HepG2 (cell line): ENCODE results near the gene GZF1. TPM values are rescaled to one million over a fixed set of nuclear protein-coding genes. Genes with fewer than 3 reads are reported as not detected.
A peak's percentile ranks its signal among the peaks of the same experiment; 100 is the strongest.

Experiments used
- CREB1 ChIP-seq, 2 experiments: fragments of 450-650 bp in 1 of 2; IDR thresholded peaks; 2 replicates each; pipeline ENCODE4 v1.6.1; 2016 to 2017; ENCODE audit warnings: control low read depth in 1 of 2, mild to moderate bottlenecking in 1 of 2, missing compliant biosample characterization in 1 of 2, missing genetic modification characterization in 1 of 2
- CREB3 ChIP-seq: sonication (generic); formaldehyde crosslinking; IDR thresholded peaks from 2 replicates; pipeline ENCODE4 v1.5.0; 2020; ENCODE audit warnings: missing genetic modification reagents
- ELF3 ChIP-seq: IDR thresholded peaks from 2 replicates; pipeline ENCODE4 v1.6.1; 2016; ENCODE audit warnings: missing genetic modification reagents, missing compliant biosample characterization
- ESRRA ChIP-seq: sonication (generic); formaldehyde crosslinking; IDR thresholded peaks from 2 replicates; pipeline ENCODE4 v1.5.1; 2020; ENCODE audit warnings: mild to moderate bottlenecking, low read depth, missing genetic modification reagents
- FOSL1 ChIP-seq: sonication (generic); formaldehyde crosslinking; IDR thresholded peaks from 2 replicates; pipeline ENCODE4 v1.9.0; 2021; ENCODE audit warnings: missing genetic modification reagents, borderline replicate concordance
- HNRNPLL ChIP-seq: fragments of 200-400 bp; formaldehyde crosslinking; IDR thresholded peaks from 2 replicates; pipeline ENCODE4 v1.6.1; 2017; ENCODE audit warnings: mild to moderate bottlenecking, low read depth, low read length; ENCODE audit not compliant: poor library complexity, severe bottlenecking
- IRF9 ChIP-seq: sonication (generic); formaldehyde crosslinking; IDR thresholded peaks from 2 replicates; pipeline ENCODE4 v1.8.0; 2022; ENCODE audit warnings: missing genetic modification reagents, mild to moderate bottlenecking, borderline replicate concordance
- MAZ ChIP-seq, 2 experiments: sonication (generic) in 1 of 2; formaldehyde crosslinking in 1 of 2; IDR thresholded peaks; 2 replicates each; pipeline versions ENCODE4 v1.5.0 to v1.6.1; 2012 to 2020; ENCODE audit warnings: low read depth in 2 of 2, mild to moderate bottlenecking in 2 of 2, borderline replicate concordance in 1 of 2, improper control_type of control experiment in 1 of 2, low read length in 1 of 2, missing genetic modification reagents in 1 of 2, moderate library complexity in 1 of 2
- MIER2 ChIP-seq: IDR thresholded peaks from 2 replicates; pipeline ENCODE4 v1.6.1; 2016; ENCODE audit warnings: missing biosample characterization, missing genetic modification reagents
- MTA3 ChIP-seq: sonication (generic); formaldehyde crosslinking; IDR thresholded peaks from 2 replicates; pipeline ENCODE4 v1.4.0; 2020; ENCODE audit warnings: missing genetic modification reagents
- MYC ChIP-seq: sonication (generic); formaldehyde crosslinking; IDR thresholded peaks from 2 replicates; pipeline ENCODE4 v1.9.0; 2021; ENCODE audit warnings: missing genetic modification reagents, borderline replicate concordance
- NFIC ChIP-seq: IDR thresholded peaks from 2 replicates; pipeline ENCODE4 v1.6.1; 2012; ENCODE audit warnings: mild to moderate bottlenecking, low read length, inconsistent platforms
- PHB2 ChIP-seq: fragments of 450-650 bp; IDR thresholded peaks from 2 replicates; pipeline ENCODE4 v1.6.1; 2018; ENCODE audit not compliant: partially characterized antibody
- SOX5 ChIP-seq: IDR thresholded peaks from 2 replicates; pipeline ENCODE4 v1.6.1; 2016; ENCODE audit warnings: borderline replicate concordance
- SRSF9 ChIP-seq: fragments of 200-400 bp; formaldehyde crosslinking; IDR thresholded peaks from 2 replicates; pipeline ENCODE4 v1.6.1; 2018; ENCODE audit warnings: borderline replicate concordance, mild to moderate bottlenecking, low read depth, low read length; ENCODE audit not compliant: insufficient read depth, poor library complexity, severe bottlenecking
- TCF7L2 ChIP-seq: IDR thresholded peaks from 2 replicates; pipeline ENCODE4 v1.6.1; 2011; ENCODE audit warnings: mild to moderate bottlenecking, low read depth, low read length, moderate library complexity
- YEATS4 ChIP-seq: sonication (generic); formaldehyde crosslinking; IDR thresholded peaks from 2 replicates; pipeline ENCODE4 v1.4.0; 2020; ENCODE audit warnings: missing genetic modification reagents, borderline replicate concordance
- ZBTB25 ChIP-seq: IDR thresholded peaks from 2 replicates; pipeline ENCODE4 v1.6.1; 2018; ENCODE audit warnings: missing genetic modification reagents
- ZNF264 ChIP-seq: sonication (generic); formaldehyde crosslinking; IDR thresholded peaks from 2 replicates; pipeline ENCODE4 v1.4.0; 2020; ENCODE audit warnings: missing genetic modification reagents
- ZNF557 ChIP-seq: sonication (generic); formaldehyde crosslinking; IDR thresholded peaks from 2 replicates; pipeline ENCODE4 v1.4.0; 2020; ENCODE audit warnings: missing genetic modification reagents
- ZNF776 ChIP-seq: sonication (generic); formaldehyde crosslinking; IDR thresholded peaks from 2 replicates; pipeline ENCODE4 v1.4.0; 2020; ENCODE audit warnings: mild to moderate bottlenecking, missing genetic modification reagents
- polyA plus RNA-seq, 8 experiments: library from polyadenylated mRNA; depleted of rRNA in 3 of 8; stranded (reverse) in 7 of 8; unstranded in 1 of 8; fragments of >200 nt; fragmentation: Illumina TruSeq in 4 of 8; extraction: Trizol in 4 of 8; gene quantifications; 2 replicates each; pipeline versions ENCODE4 v1.2.1 to v1.2.3, GENCODE V29; 2011 to 2016; ENCODE audit warnings: low read depth in 4 of 8, missing spikeins in 1 of 8, mixed read lengths in 1 of 8; ENCODE audit not compliant: insufficient read depth in 1 of 8
- total RNA-seq, 5 experiments: library from RNA; depleted of rRNA; stranded (reverse); fragments of >200 nt; fragmentation: Illumina TruSeq; extraction: Trizol; gene quantifications; 2 replicates each; pipeline ENCODE4 v1.2.3, GENCODE V29; 2016; ENCODE audit warnings: low read depth in 1 of 5
- TF ChIP-seq, protein P1 (sequence below), 2 experiments: IDR thresholded peaks; 2 replicates each; pipeline ENCODE4 v1.6.1; 2011 to 2012; ENCODE audit warnings: low read length in 2 of 2, borderline replicate concordance in 1 of 2, low read depth in 1 of 2, mild to moderate bottlenecking in 1 of 2, moderate library complexity in 1 of 2

Gene GZF1
- total and polyA plus RNA-seq, 2 of the 13 experiments (the other 11 are each of a cell fraction or from before 2014, with no cell fraction given): 16.9 to 26.0 TPM

DNA sequence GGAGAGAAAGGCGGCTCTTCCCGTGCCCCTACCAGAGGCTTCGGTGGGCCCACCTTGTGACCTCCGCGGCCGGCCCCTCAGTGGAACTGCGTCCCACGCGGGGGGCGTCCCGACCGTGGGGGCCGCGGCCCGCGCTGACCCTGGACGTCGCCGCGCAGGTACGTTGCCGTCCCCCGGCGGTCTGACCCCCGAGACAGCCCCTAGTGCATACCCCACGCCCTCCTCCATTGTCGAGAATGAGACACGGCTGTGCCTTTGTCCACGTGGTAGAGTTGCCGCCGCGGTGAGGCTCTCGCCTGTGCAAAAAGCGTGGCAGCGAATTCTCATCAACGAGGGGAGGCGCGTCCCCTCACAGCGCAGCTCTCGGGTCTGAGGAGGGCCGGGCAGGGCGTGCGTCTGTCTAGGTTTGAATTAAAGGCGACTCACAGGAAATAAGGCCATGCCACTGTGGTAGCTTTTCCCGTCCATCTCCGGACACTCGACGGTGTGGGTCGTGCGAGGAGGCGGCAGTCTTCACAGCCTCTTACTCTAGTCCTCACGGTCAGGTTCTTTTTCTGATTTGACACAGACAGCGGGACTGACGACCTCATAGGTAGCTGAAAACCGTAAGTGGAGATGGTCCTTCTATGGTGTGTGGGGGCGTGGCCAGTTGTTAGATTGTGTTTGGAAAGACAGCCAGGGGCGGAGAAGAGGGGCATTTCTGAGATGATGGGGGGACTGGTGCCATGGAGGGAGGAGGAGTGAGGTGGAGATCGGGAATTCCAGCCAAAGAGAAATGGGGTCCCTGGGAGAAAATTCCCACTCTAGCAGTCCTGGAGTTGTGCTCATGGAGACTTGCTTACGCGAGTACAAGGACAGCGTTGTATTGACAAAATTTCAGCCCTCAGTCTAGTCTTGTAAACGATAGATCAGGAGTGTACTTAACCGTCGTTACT is 10.8 kb upstream of the GZF1 start (continued):
- TF ChIP-seq CREB1 (IDR thresholded peaks at IDR 0.05) (no peak), CREB1 (CRISPR knock-in tag; IDR thresholded peaks at IDR 0.05) (no peak), ESRRA (CRISPR knock-in tag) (no peak), CREB3 (CRISPR knock-in tag) (no peak), ZNF264 (CRISPR knock-in tag) (no peak; the same call in 1 of the 2 replicates), YEATS4 (CRISPR knock-in tag) (peak; percentile 60), SRSF9 (no peak), MYC (CRISPR knock-in tag) (peak; percentile 93), ZNF776 (CRISPR knock-in tag) (peak; percentile 72; the same call in 1 of the 2 replicates), TCF7L2 (no peak), HNRNPLL (peak; percentile 3), ELF3 (no peak), PHB2 (no peak), ZBTB25 (CRISPR knock-in tag) (no peak), MAZ (IDR thresholded peaks at IDR 0.05; ENCODE audit: borderline replicate concordance, low read depth, low read length) (no peak), MAZ (CRISPR knock-in tag; IDR thresholded peaks at IDR 0.05; ENCODE audit: low read depth) (peak; percentile 51), IRF9 (CRISPR knock-in tag) (no peak), NFIC (no peak), FOSL1 (CRISPR knock-in tag) (no peak), SOX5 (CRISPR knock-in tag) (no peak), ZNF557 (CRISPR knock-in tag) (0 out of 2 replicates have a peak, but pooled peaks have one; percentile 31), MIER2 (CRISPR knock-in tag) (0 out of 2 replicates have a peak, but pooled peaks have one; percentile 2), MTA3 (CRISPR knock-in tag) (no peak)
- TF ChIP-seq, protein P1, sequence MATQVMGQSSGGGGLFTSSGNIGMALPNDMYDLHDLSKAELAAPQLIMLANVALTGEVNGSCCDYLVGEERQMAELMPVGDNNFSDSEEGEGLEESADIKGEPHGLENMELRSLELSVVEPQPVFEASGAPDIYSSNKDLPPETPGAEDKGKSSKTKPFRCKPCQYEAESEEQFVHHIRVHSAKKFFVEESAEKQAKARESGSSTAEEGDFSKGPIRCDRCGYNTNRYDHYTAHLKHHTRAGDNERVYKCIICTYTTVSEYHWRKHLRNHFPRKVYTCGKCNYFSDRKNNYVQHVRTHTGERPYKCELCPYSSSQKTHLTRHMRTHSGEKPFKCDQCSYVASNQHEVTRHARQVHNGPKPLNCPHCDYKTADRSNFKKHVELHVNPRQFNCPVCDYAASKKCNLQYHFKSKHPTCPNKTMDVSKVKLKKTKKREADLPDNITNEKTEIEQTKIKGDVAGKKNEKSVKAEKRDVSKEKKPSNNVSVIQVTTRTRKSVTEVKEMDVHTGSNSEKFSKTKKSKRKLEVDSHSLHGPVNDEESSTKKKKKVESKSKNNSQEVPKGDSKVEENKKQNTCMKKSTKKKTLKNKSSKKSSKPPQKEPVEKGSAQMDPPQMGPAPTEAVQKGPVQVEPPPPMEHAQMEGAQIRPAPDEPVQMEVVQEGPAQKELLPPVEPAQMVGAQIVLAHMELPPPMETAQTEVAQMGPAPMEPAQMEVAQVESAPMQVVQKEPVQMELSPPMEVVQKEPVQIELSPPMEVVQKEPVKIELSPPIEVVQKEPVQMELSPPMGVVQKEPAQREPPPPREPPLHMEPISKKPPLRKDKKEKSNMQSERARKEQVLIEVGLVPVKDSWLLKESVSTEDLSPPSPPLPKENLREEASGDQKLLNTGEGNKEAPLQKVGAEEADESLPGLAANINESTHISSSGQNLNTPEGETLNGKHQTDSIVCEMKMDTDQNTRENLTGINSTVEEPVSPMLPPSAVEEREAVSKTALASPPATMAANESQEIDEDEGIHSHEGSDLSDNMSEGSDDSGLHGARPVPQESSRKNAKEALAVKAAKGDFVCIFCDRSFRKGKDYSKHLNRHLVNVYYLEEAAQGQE (IDR thresholded peaks at IDR 0.05; ENCODE audit: borderline replicate concordance in 1 of 2, low read depth in 1 of 2, low read length in 2 of 2): no peak
